H1 (cell line): ENCODE data around the gene HRCT1. TPM values are rescaled to one million over a fixed set of nuclear protein-coding genes. Genes with fewer than 3 reads are reported as not detected.

ENCODE experiments used
- CTCF ChIA-PET: fragments of 300-600 bp; sonication (Branson Sonifier 250); formaldehyde crosslinking; loops from one replicate; lab custom pipeline; 2021; ENCODE audit not compliant: partially characterized antibody; lab: Charles Lee
- POLR2A ChIA-PET: fragments of 300-600 bp; sonication (Branson Sonifier 250); formaldehyde crosslinking; loops from one replicate; lab custom pipeline; 2021; ENCODE audit warnings: inconsistent platforms; ENCODE audit not compliant: partially characterized antibody; lab: Charles Lee
- DNase-seq, 2 experiments: peaks; one replicate each; pipeline versions ENCODE4 v3.0.0 to v3.0.0-alpha.2; 2010 to 2022; ENCODE audit warnings: low spot score in 2 of 2, low read depth in 1 of 2, mixed read lengths in 1 of 2
- FAIRE-seq: peaks from 2 replicates; lab custom pipeline; 2011; peaks lifted over from hg19 to GRCh38; lab: Jason Lieb, UNC
- H2AFZ ChIP-seq: 2 replicates; pipeline ENCODE4 v1.8.1; 2012; ENCODE audit warnings: low read length, inconsistent platforms
- H2AK5ac ChIP-seq: 2 replicates; pipeline ENCODE4 v1.6.1; 2013; ENCODE audit warnings: low read depth, low read length
- H2BK120ac ChIP-seq: replicated peaks from 2 replicates; pipeline ENCODE3; 2013; ENCODE audit warnings: low read depth, low read length, inconsistent platforms
- H2BK12ac ChIP-seq: 2 replicates; pipeline ENCODE4 v1.6.1; 2013; ENCODE audit warnings: low read depth, low read length
- H2BK15ac ChIP-seq: 2 replicates; pipeline ENCODE4 v1.6.1; 2013; ENCODE audit warnings: low read length
- H2BK20ac ChIP-seq: 2 replicates; pipeline ENCODE4 v1.6.1; 2013; ENCODE audit warnings: low read length
- H2BK5ac ChIP-seq: 2 replicates; pipeline ENCODE4 v1.6.1; 2013; ENCODE audit warnings: low read depth, low read length
- H3K14ac ChIP-seq: 2 replicates; pipeline ENCODE4 v1.6.1; 2013; ENCODE audit warnings: inconsistent platforms; ENCODE audit not compliant: insufficient read length
- H3K18ac ChIP-seq: 2 replicates; pipeline ENCODE4 v1.6.1; 2013; ENCODE audit warnings: low read length; ENCODE audit errors: extremely low read depth
- H3K23ac ChIP-seq: 2 replicates; pipeline ENCODE4 v1.6.1; 2013; ENCODE audit warnings: inconsistent platforms; ENCODE audit not compliant: insufficient read length
- H3K23me2 ChIP-seq: 2 replicates; pipeline ENCODE4 v1.6.1; 2013; ENCODE audit warnings: low read depth, low read length
- H3K27ac ChIP-seq: 2 replicates; pipeline ENCODE4 v1.6.1; 2011; ENCODE audit warnings: low read depth, low read length, inconsistent platforms
- H3K27me3 ChIP-seq, 4 experiments: replicated peaks in 1 of 4; 1 replicate in 1 of 4; 2 replicates in 3 of 4; pipeline versions ENCODE4 v1.6.1 to v1.8.1; 2011 to 2013; ENCODE audit warnings: low read length in 3 of 4, mild to moderate bottlenecking in 3 of 4, inconsistent platforms in 2 of 4, mixed read lengths in 2 of 4, moderate library complexity in 1 of 4; ENCODE audit not compliant: control insufficient read depth in 3 of 4, insufficient read depth in 3 of 4; ENCODE audit errors: extremely low read depth in 1 of 4
- H3K36me3 ChIP-seq, 4 experiments: 2 replicates each; pipeline versions ENCODE4 v1.6.1 to v1.8.1; 2011 to 2013; ENCODE audit warnings: mild to moderate bottlenecking in 4 of 4, low read length in 3 of 4, moderate library complexity in 2 of 4, control low read depth in 1 of 4, inconsistent platforms in 1 of 4; ENCODE audit not compliant: insufficient read depth in 4 of 4, control insufficient read depth in 2 of 4
- H3K4ac ChIP-seq: replicated peaks from 2 replicates; pipeline ENCODE3; 2013; ENCODE audit warnings: low read length, low read depth, mixed read lengths, inconsistent platforms; ENCODE audit not compliant: insufficient read length
- H3K4me1 ChIP-seq, 4 experiments: replicated peaks in 1 of 4; 1 replicate in 1 of 4; 2 replicates in 3 of 4; pipeline versions ENCODE4 v1.6.1 to v1.8.1; 2011 to 2013; ENCODE audit warnings: low read length in 3 of 4, inconsistent platforms in 2 of 4, mixed read lengths in 1 of 4; ENCODE audit not compliant: insufficient read depth in 4 of 4, control insufficient read depth in 3 of 4
- H3K4me2 ChIP-seq, 2 experiments: 2 replicates each; pipeline versions ENCODE4 v1.6.1 to v1.8.1; 2011 to 2013; ENCODE audit warnings: low read depth in 2 of 2, low read length in 2 of 2, control low read depth in 1 of 2, inconsistent platforms in 1 of 2, mild to moderate bottlenecking in 1 of 2; ENCODE audit not compliant: insufficient read depth in 1 of 2
- H3K4me3 ChIP-seq, 4 experiments: fragments of 200-600, 300-600 bp in 1 of 4; sonication (generic), shearing (Covaris generic), sonication (Bioruptor Twin) in 1 of 4; 2 replicates each; pipeline versions ENCODE4 v1.5.1 to v1.8.1; 2011 to 2016; ENCODE audit warnings: low read length in 4 of 4, low read depth in 3 of 4, control low read depth in 2 of 4, inconsistent platforms in 2 of 4, mild to moderate bottlenecking in 2 of 4, mixed read lengths in 1 of 4, moderate library complexity in 1 of 4; ENCODE audit not compliant: insufficient read depth in 2 of 4; ENCODE audit errors: extremely low read depth in 1 of 4
- H3K56ac ChIP-seq: replicated peaks from 2 replicates; pipeline ENCODE3; 2013; ENCODE audit warnings: low read depth, mild to moderate bottlenecking, mixed read lengths, low read length, inconsistent platforms; ENCODE audit not compliant: insufficient read length
- H3K79me1 ChIP-seq: 2 replicates; pipeline ENCODE4 v1.6.1; 2013; ENCODE audit warnings: low read depth, low read length, control low read depth
- H3K79me2 ChIP-seq, 2 experiments: 2 replicates each; pipeline versions ENCODE4 v1.6.1 to v1.8.1; 2012 to 2013; ENCODE audit warnings: low read length in 2 of 2, mild to moderate bottlenecking in 2 of 2, inconsistent platforms in 1 of 2; ENCODE audit not compliant: insufficient read depth in 2 of 2, control insufficient read depth in 1 of 2
- H3K9ac ChIP-seq, 4 experiments: replicated peaks in 1 of 4; 1 replicate in 1 of 4; 2 replicates in 3 of 4; pipeline versions ENCODE4 v1.6.1 to v1.8.1; 2011 to 2013; ENCODE audit warnings: low read depth in 3 of 4, low read length in 3 of 4, control low read depth in 2 of 4, mild to moderate bottlenecking in 2 of 4, moderate library complexity in 2 of 4, inconsistent platforms in 1 of 4; ENCODE audit errors: extremely low read depth in 1 of 4
- H3K9me3 ChIP-seq, 2 experiments: 2 replicates each; pipeline versions ENCODE4 v1.6.1 to v1.8.1; 2012 to 2013; ENCODE audit warnings: mild to moderate bottlenecking in 2 of 2, moderate library complexity in 2 of 2, control low read depth in 1 of 2, inconsistent platforms in 1 of 2, low read depth in 1 of 2, low read length in 1 of 2, mixed read lengths in 1 of 2; ENCODE audit not compliant: insufficient read depth in 2 of 2
- H4K20me1 ChIP-seq, 2 experiments: replicated peaks in 1 of 2; 2 replicates each; pipeline versions ENCODE3 to v1.8.1; 2011 to 2013; ENCODE audit warnings: inconsistent platforms in 2 of 2, low read length in 2 of 2, mild to moderate bottlenecking in 1 of 2; ENCODE audit not compliant: insufficient read depth in 2 of 2, control insufficient read depth in 1 of 2
- H4K5ac ChIP-seq: 2 replicates; pipeline ENCODE4 v1.6.1; 2013; ENCODE audit warnings: low read length, low read depth, mixed read lengths, inconsistent platforms; ENCODE audit not compliant: insufficient read length
- H4K8ac ChIP-seq: 2 replicates; pipeline ENCODE4 v1.8.0; 2013; ENCODE audit warnings: mild to moderate bottlenecking, moderate library complexity, low read length, inconsistent platforms; ENCODE audit not compliant: insufficient read depth; ENCODE audit errors: extremely low read depth
- H4K91ac ChIP-seq: replicated peaks from 2 replicates; pipeline ENCODE3; 2013; ENCODE audit warnings: low read length, mixed read lengths, inconsistent platforms; ENCODE audit not compliant: insufficient read length
- CHD1 ChIP-seq: IDR thresholded peaks from 2 replicates; pipeline ENCODE4 v1.6.1; 2012; ENCODE audit warnings: low read depth, low read length, improper control_type of control experiment
- EGR1 ChIP-seq: IDR thresholded peaks from 2 replicates; pipeline ENCODE4 v1.6.1; 2011; ENCODE audit warnings: low read depth, low read length, borderline replicate concordance
- HDAC6 ChIP-seq: IDR thresholded peaks from one replicate; pipeline ENCODE4 v1.7.1; 2012; ENCODE audit warnings: low read depth, mild to moderate bottlenecking, inconsistent platforms, low read length, moderate library complexity
- RNF2 ChIP-seq: fragments of 200-900, 300-1000 bp; sonication (generic); IDR thresholded peaks from 2 replicates; pipeline ENCODE4 v1.7.1; 2016; ENCODE audit warnings: borderline replicate concordance, low read depth, mild to moderate bottlenecking, antibody characterized with exemption, low read length; ENCODE audit not compliant: poor library complexity, severe bottlenecking; ENCODE audit errors: missing control alignments
- RXRA ChIP-seq: IDR thresholded peaks from 2 replicates; pipeline ENCODE4 v1.6.1; 2011; ENCODE audit warnings: low read depth, mild to moderate bottlenecking, low read length, moderate library complexity; ENCODE audit not compliant: insufficient read depth
- SAP30 ChIP-seq: fragments of 300-600 bp; sonication (generic); IDR thresholded peaks from 2 replicates; pipeline ENCODE4 v1.7.1; 2012; ENCODE audit warnings: low read length, moderate library complexity, mild to moderate bottlenecking, inconsistent platforms; ENCODE audit not compliant: insufficient read depth, insufficient replicate concordance
- SIRT6 ChIP-seq: IDR thresholded peaks from one replicate; pipeline ENCODE4 v1.7.1; 2012; ENCODE audit warnings: low read length, inconsistent platforms
- SP2 ChIP-seq: IDR thresholded peaks from 2 replicates; pipeline ENCODE4 v1.6.1; 2012; ENCODE audit warnings: mild to moderate bottlenecking, low read length, inconsistent platforms
- WGBS, 2 experiments: shearing (Covaris generic) in 1 of 2; methylation state at CpG; one replicate each; pipeline versions ENCODE4 v1.1.6 to v1.1.7; 2013 to 2015; ENCODE audit warnings: low lambda C conversion rate in 2 of 2, mixed read lengths in 2 of 2, inconsistent platforms in 1 of 2, low coverage in 1 of 2, missing lambda C conversion rate in 1 of 2; ENCODE audit not compliant: insufficient replicate concordance in 2 of 2, insufficient coverage in 1 of 2, insufficient read length in 1 of 2; ENCODE audit errors: extremely low coverage in 1 of 2, missing lambda C conversion rate in 1 of 2; 5-methylcytosine and 5-hydroxymethylcytosine counted together
- polyA plus RNA-seq, 7 experiments: library from polyadenylated mRNA; depleted of rRNA in 3 of 7; stranded (reverse) in 5 of 7; unstranded in 2 of 7; fragments of >200 nt in 5 of 7; fragments of 200-250 nt in 2 of 7; gene quantifications; 1 replicate in 5 of 7; 2 replicates in 1 of 7; 4 replicates in 1 of 7; pipeline versions ENCODE4 v1.2.1 to v1.2.3, GENCODE V29; 2011 to 2013; ENCODE audit warnings: missing spikeins in 2 of 7, mixed read lengths in 2 of 7
- total RNA-seq: library from RNA; stranded (reverse); fragmentation: NEBNext Ultra II Directional; extraction: Animal tissue kit (Norgen Biotek cat#: 25700); gene quantifications from 2 replicates; pipeline ENCODE4 v1.2.1, GENCODE V29; 2021
- TF ChIP-seq, protein P1 (sequence below), 3 experiments: IDR thresholded peaks; 1 replicate in 2 of 3; 2 replicates in 1 of 3; pipeline versions ENCODE4 v1.5.1 to v1.6.1; 2011; ENCODE audit warnings: low read length in 3 of 3, mild to moderate bottlenecking in 3 of 3, inconsistent platforms in 2 of 3, low read depth in 1 of 3, moderate library complexity in 1 of 3; ENCODE audit not compliant: insufficient read depth in 1 of 3; ENCODE audit errors: control extremely low read depth in 1 of 3

HRCT1 gene
- total and polyA plus RNA-seq, 2 of the 8 experiments (the other 6 are each of a cell fraction or from before 2014, with no cell fraction given): not detected

DNA sequence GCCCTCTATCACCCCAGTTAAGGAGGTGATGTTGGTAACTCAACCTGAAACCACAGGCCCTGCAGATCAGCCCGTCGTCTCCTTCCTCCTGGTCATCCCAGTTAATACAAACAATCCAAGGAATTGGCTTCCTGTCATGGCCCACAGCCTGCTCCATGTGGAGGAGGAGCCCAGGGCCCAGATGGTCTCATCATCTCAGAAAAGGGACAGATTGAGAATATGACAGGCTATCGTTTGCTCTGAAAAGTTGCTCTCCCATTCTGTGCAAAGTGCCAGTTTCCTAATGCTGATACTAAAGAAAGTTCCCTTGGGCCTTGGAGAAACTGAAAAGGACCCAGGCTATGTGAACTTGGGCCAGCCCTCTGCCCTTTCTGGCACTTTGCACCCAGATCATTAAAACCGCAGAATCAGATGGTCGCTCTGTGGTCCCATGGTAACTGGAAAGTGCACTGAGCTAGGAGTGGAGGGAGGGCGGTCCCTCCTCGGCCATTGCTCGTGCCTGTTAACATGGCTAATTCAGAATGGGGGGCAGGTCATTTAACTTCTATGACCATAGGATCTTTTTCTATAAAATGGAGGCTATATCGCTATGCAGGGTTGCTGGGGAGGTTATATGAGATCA is 2.6 kb downstream of the HRCT1 start:
- Histone ChIP-seq H3K9me3 (no peaks in the 10 kb centered on the region), H3K4me2 (peak overlapping the region; percentile 19 to 55; a peak in 3 of 4 replicates), H3K4me3 (0 out of 8 replicates have a peak overlapping the region, but pooled peaks of 1 of the 4 experiments have one; percentile 1), H4K8ac (no peak overlapping the region), H4K91ac (peak overlapping the region; percentile 89), H3K79me1 (0 out of 2 replicates have a peak, but pooled peaks cover 2% of the 10 kb centered on the region), H4K20me1 (no peaks in the 10 kb centered on the region), H3K18ac (peak overlapping the region; percentile 81; the same call in 1 of the 2 replicates), H3K27ac (no peak overlapping the region), H3K4me1 (peaks cover 9 to 33% (median 21%) of the 10 kb centered on the region in 4 experiments), H2BK15ac (peak overlapping the region; percentile 54), H2BK120ac (peak overlapping the region; percentile 47), H4K5ac (no peak overlapping the region), H3K4ac (no peak overlapping the region), H3K27me3 (peaks cover 0 to 2% (median 0%) of the 10 kb centered on the region in 4 experiments; a peak in 2 of 7 replicates), H2BK12ac (peak overlapping the region; percentile 89), H2AFZ (peak overlapping the region; percentile 66; the same call in 1 of the 2 replicates), H3K23me2 (no peaks in the 10 kb centered on the region; the same call in 1 of the 2 replicates), H3K56ac (no peak overlapping the region), H3K9ac (no peak overlapping the region), H3K79me2 (no peaks in the 10 kb centered on the region), H2AK5ac (no peak overlapping the region; the same call in 1 of the 2 replicates), H3K23ac (no peak overlapping the region), H2BK20ac (peak overlapping the region; percentile 66), H3K14ac (no peak overlapping the region), H3K36me3 (no peaks in the 10 kb centered on the region), H2BK5ac (peak overlapping the region; percentile 79; the same call in 1 of the 2 replicates)
- FAIRE-seq (no peak), DNase-seq (no peak)
- ChIA-PET POLR2A (no interaction called here), CTCF (interaction anchor here (0.7 to 5.6 kb wide), 8 partner anchors 17 to 118 kb away, joined by 3 to 26 read pairs (median 4); no protein-coding TSS in a partner anchor)
- no peak for TF ChIP-seq RXRA
- TF ChIP-seq, protein P1, sequence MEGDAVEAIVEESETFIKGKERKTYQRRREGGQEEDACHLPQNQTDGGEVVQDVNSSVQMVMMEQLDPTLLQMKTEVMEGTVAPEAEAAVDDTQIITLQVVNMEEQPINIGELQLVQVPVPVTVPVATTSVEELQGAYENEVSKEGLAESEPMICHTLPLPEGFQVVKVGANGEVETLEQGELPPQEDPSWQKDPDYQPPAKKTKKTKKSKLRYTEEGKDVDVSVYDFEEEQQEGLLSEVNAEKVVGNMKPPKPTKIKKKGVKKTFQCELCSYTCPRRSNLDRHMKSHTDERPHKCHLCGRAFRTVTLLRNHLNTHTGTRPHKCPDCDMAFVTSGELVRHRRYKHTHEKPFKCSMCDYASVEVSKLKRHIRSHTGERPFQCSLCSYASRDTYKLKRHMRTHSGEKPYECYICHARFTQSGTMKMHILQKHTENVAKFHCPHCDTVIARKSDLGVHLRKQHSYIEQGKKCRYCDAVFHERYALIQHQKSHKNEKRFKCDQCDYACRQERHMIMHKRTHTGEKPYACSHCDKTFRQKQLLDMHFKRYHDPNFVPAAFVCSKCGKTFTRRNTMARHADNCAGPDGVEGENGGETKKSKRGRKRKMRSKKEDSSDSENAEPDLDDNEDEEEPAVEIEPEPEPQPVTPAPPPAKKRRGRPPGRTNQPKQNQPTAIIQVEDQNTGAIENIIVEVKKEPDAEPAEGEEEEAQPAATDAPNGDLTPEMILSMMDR (IDR thresholded peaks at IDR 0.05; ENCODE audit: control extremely low read depth in 1 of 3, insufficient read depth in 1 of 3, low read depth in 1 of 3, low read length in 3 of 3): no peak
- no peak for TF ChIP-seq SAP30
- TF ChIP-seq EGR1: no peak
- TF ChIP-seq SIRT6: no peak
- no peak for TF ChIP-seq RNF2
- no peak for TF ChIP-seq CHD1
- TF ChIP-seq SP2: no peak
- no peak for TF ChIP-seq HDAC6
- 87% methylated on average over 9 of the region's 9 CpGs; no CpG with 5 or more reads in 1 of the 2 experiments for WGBS, 2 experiments
